A673 (cell line): Measurements from ENCODE around the gene CYSRT1.

ENCODE experiments used
- CTCF ChIP-seq: fragments of 300-800, 200-600 bp; sonication (generic); conservative IDR thresholded peaks from 2 replicates; pipeline ENCODE4 v1.5.1; 2017; ENCODE audit warnings: low read depth, mild to moderate bottlenecking, antibody characterized with exemption, low read length, moderate library complexity, mixed read lengths
- EZH2 ChIP-seq: fragments of 200-600 bp; sonication (generic); IDR thresholded peaks from 2 replicates; pipeline ENCODE4 v1.6.1; 2017; ENCODE audit warnings: borderline replicate concordance, low read depth, mild to moderate bottlenecking, mixed read lengths, antibody characterized with exemption, low read length; ENCODE audit not compliant: poor library complexity, severe bottlenecking

DNA sequence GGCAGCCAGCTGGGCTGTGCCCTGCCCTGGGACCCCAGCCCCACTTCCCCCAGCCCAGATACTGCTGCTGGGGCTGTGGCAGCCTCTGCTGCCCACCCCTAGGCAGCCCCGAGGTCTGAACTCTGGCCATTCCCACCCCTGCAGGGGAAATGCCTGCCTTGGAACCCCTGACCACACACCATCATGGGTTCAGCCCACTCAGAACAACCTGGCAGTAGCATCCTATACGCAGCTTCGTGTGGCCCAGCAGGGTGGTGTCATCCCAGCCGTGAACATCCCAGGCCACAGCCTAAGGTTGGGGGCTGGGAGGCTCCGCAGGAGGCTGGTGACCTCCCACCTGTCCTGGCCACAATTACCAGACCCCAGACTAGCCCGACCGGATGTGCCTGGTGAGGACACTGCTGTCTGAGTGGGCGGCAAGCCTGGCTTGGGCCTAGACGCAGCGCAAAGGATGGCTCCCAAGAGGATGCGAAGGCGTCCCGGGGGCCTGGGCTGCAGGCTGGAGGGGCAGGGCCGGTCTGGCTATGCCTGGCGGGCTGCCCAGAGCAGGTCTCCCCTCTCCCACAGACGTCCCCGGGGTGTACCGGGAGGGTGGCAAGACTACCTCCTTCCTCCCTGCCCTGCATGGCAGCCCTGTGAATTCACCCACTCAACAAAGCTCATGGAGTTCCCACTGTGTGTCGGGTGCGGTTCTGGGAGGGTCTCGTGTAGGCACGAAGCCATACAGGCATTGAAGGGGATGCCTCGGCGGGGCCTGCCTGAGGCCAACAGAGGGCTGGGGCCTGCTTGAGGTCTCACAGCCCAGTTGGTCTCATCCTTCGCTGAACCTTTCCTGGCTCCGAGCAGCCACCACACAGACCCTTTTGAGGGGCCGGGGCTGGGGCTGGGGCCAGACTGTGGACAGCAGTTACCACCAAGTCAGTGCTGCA is 4.3 kb downstream of the CYSRT1 start:
- TF ChIP-seq CTCF (no peak), EZH2 (no peak)
